HG03571 (cell line): ENCODE measurements around the gene MARK3.

ENCODE experiments used
- ATAC-seq: cut with Tn5 transposase; IDR thresholded peaks from one replicate; pipeline ENCODE4 v1.9.1; 2021; ENCODE audit not compliant: unreplicated experiment

Gene MARK3

DNA sequence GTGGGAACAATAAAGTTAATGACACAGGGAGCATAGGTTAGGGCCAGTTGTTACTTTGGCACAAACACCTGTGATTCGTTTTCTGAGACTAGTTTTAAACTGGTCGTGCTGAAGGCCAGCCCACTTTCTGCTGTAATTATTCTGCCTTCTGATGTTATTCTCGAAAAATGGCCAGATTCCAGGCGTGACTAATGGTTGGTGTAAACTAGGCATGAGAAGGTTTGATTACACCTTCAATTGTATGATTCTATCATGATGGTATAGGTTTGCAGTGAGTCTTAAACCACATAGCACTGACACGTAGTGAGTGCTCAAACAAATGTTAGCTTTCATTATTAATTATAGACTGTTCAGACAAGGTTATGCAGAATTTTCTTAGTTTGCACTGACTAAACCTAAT is 98.4 kb downstream of the MARK3 start:
- no peak for ATAC-seq

DNA sequence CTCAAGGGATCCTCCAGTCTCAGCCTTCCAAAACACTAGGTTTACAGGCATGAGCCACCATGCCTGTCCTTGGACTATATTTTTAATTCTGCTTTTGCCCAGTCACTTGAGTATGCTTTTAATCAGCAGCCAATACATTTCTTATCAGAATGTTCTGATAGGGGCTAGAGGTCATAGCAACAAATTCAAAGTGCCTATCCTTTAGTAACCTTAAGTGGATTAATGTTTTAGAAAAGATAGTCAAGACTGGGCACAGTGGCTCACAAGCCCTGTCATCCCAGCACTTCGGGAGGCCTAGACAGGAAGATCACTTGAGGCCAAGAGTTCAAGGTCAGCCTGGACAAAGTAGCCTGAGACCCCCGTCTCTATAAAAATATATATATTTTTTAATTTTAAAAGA is 100.3 kb downstream of the MARK3 start:
- no peak for ATAC-seq

DNA sequence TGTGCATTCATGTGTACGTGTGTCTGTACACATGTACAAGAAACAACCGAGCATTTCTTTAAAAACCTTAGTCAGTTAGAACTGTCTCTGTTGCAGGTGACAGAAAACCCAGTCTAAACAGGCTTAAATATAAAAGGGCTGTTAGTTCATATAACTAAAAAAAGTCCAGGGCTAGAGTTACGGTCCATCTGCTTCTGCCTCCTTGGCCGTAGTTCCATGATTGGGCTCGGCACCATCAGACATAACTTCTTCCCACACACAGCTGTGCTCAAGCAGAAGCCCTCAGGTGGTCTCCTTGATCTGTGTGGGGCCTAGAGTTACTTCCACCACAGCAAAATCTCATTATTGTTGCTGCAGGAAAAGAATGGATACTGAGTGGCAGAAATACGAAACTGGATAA is 102.9 kb downstream of the MARK3 start:
- ATAC-seq: no peak

DNA sequence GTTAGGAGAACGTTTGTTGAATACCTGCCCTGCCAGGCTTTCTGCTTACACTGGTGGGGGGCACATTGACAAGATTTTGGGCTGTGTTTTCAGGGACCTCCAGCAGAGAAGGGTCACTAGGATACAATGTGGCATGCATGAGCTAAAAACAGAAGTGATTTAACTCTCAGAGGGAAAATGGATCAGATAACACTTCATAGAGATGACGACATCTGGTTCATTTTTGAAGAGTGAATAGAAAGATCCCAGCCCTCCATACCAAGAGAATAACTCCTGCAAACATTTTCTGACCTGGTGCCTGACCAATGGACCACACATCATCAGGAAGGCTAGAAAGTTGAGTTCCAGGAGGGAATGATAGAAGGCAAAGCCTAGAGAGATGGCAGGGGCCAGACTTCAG is 103.7 kb downstream of the MARK3 start:
- no peak for ATAC-seq

DNA sequence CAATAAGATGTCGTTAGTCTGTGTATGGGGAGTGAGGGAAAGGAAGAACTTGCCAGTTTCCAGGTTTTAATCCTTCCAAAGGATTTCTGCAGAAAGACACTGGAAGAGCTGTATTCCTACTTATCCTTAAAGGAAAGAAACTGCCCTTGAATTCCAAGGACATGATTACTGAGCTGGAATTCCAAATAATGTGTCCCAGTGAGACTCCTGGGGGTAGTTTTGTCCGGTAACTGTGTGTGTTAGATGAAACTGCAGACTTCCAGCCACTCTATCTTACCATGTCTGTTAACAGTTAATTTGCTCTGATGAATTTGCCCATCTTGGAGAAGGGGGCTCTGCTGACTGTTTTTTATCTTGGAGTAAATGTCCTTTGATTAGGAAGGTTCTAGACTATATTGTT is 104.4 kb downstream of the MARK3 start:
- ATAC-seq: no peak

DNA sequence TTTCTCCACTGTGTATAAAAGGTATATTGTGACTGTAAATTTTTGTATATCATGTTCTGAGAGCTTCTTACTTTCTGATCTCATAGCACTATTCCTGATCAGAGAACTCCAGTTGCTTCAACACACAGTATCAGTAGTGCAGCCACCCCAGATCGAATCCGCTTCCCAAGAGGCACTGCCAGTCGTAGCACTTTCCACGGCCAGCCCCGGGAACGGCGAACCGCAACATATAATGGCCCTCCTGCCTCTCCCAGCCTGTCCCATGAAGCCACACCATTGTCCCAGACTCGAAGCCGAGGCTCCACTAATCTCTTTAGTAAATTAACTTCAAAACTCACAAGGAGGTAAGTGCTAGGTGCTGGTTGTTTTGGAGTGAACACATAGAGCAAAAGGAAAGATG is 106.5 kb downstream of the MARK3 start:
- ATAC-seq: no peak

DNA sequence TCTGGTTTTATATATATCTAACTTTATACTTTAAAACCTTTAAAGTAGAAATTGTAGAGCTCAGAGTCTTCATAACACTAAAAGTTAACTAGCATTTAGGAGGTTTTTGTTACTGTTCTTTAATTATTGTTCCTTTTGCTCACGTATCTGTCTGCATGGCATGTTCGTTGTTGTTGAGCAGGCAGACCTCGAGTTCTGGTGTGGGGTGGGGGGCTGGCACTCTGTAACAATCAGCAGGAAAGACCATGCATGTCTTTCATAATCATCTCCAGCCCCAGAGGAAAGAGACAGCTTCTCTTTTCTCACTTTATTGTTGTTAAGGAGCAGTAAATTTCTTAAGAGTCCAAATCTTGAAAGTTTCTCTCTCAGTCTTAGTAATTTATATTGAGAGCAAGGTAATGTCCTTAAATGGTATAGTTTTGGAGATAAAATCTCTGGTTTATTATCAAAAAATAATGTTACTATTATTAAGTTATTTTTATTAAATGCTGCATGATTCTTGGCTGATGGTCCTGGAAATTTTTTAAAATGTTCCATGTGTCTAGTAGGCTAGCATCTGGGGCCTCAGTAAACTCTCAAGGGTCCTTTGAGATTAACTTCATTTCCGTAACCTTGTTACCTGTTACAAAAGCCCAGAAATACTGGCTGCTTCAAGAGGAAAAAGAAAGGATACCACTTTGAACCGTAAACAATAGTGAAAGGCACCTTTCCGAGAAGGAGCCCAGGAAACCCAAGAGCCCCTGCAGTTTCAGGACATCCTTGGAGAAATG is 107.1 kb downstream of the MARK3 start:
- ATAC-seq: no peak

DNA sequence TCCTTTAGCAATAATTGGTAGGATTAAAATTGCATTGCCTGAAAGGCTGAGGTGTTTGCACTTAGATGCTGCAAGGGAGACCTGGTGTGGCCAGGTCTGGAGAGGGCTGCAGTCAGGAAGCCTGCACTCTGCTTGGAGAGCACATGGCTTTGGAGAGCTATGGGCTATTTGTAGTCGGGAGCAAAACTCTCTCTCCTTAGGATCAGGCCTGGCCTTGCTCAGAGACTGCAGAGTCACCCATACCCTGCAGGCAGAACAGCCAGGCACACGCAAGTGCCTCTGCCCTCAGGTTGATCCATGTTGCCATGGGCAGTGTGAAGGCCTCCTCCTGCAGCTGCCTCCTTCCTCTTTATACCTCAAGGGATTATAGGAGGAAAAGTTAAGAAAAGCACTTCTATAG is 110.6 kb downstream of the MARK3 start:
- no peak for ATAC-seq

DNA sequence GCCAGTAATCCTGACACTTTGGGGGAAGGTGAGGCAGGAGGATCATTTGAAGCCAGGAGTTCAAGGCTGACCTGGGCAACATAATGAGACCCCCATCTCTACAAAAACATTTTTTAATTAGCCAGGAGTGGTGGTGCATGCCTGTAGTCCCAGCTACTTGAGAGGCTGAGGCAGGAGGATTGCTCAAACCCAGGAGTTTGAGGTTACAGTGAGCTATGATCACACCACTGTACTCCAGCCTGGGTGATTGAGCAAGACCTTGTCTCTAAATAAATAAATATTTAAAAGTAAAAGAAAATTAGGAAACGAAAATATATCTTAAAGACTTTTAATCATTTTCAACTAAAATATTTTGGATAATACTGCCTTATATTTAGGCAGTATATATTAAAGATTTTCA is 111.6 kb downstream of the MARK3 start:
- no peak for ATAC-seq

DNA sequence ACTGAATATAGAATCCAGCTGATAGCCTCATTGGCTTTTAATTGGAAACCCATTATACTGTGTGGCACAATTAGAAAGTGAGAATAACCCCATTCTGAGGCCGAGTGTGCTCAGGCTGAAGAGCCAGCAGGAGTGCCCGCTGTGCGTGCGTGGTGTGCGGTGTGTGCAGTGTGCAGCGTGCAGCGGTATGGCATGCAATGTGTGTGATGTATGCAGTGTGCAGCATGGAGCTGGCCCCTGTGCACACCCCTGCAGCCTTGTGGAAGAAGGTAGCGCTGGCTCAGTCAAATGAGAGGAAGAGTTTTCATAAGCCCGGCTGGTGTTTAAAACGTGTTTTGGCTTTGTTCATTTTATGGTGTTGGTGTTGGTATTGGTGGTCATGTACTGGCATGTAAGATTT is 114.5 kb downstream of the MARK3 start:
- ATAC-seq: no peak

DNA sequence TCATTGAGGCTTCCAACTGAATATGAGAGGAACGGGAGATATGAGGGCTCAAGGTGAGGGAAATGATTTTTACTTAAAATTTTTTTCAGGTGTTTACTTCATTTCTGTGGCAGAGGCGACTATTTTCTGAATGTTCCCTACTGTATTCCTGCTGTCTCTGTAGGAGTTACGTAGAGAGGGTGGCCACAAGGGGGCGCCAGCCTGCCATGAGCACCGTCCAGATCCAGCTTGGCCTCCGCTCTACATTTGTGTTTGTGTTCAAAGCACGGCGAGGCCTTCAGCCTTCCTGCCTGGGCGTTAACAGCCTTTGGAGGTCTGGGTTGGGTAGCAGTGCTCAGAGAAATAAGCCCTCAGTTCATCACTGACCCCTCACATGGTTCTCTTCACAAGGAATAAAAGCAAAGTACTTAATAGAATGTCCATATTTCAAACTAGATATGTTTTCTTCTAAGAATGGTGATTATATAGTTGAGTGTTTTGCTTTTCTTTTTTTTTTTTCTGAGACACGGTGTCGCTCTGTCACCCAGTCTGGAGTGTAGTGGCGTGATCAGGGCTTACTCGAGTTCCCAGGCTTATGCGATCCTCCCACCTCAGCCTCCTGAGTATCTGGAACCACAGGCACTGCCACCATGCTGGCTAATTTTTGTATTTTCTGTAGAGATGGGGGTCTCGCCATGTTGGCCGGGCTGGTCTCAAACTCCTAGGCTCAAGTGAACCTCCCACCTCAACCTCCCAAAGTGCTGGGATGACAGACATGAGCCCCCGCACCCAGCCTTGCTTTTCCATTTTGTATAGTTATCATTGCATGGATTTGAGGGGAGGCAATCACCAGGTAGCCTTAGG is 115.2 kb downstream of the MARK3 start:
- ATAC-seq: no peak

DNA sequence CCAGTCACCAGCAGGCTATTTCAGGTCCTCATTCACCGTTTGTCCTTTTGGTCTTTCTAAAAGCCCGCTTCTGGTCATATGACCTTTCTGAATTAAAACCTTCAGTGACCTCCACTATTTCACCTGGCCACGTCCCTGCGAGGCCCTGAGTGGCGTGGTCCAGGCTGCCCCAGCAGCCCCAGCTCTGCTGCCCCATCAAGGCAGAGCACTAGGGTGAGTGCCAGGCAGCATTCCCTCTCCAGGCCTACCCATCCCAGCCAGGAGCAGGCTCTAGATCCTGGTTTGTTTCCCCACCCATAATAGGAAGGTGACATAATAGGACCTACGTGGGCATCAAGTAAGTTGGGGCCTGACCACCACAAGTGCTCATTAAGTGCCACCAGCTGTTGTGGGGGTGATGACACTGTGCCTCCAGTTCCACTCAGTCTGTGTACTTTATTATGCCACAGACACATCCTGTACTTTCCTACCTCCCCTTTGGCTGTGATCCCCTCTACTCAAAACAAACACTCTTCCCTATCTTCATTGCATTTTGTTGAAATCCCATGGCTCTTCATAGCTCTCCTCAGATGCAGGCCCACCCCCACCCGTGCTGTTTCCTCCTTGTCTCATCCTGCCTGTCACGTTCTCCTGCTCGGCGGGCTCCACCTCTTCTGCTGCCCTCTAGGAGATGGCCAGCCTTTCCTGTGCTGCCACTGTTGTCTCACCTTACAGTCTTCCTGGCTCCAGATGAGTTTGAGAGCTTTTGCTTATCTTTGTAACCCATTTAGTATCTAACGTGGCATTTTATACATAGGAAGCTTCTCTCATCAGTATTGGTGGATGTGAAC is 116.0 kb downstream of the MARK3 start:
- no peak for ATAC-seq

DNA sequence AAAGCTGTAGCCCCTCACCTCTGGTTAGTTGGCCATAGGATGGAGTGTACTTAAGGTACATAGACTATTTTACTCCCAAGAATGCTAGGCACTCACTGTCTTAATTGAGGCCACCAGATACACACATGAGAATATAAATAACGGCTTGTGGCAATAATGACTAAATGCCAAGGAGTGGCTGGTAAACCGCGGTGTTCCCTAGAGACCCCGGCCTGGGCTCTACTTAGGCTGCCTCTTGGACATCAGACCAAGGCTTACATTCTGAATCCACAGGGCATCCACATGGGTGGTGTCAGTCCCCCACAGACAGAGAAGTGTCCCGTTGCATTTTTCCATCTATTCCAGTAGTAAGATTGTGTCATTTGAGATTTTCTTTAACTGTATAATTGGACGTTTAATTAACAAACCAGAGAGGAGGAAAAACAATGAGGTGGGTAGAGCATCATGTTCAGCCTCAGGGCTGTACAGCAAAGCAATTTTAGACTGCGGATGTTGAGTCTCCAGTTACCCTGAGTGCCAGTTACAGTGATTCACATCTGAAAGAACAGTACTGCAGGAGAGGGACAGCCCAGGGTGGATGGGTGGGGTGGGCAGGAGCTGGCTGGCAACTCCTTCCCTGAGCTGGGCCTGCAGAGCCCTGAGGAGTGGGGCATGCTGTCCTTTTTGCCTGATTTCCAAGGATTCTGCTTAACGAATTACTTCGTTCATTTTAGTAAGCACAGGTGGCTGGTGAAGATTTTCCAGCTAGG is 116.9 kb downstream of the MARK3 start:
- no peak for ATAC-seq

DNA sequence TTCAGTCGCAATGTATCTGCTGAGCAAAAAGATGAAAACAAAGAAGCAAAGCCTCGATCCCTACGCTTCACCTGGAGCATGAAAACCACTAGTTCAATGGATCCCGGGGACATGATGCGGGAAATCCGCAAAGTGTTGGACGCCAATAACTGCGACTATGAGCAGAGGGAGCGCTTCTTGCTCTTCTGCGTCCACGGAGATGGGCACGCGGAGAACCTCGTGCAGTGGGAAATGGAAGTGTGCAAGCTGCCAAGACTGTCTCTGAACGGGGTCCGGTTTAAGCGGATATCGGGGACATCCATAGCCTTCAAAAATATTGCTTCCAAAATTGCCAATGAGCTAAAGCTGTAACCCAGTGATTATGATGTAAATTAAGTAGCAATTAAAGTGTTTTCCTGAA is 117.7 kb downstream of the MARK3 start:
- ATAC-seq: no peak

DNA sequence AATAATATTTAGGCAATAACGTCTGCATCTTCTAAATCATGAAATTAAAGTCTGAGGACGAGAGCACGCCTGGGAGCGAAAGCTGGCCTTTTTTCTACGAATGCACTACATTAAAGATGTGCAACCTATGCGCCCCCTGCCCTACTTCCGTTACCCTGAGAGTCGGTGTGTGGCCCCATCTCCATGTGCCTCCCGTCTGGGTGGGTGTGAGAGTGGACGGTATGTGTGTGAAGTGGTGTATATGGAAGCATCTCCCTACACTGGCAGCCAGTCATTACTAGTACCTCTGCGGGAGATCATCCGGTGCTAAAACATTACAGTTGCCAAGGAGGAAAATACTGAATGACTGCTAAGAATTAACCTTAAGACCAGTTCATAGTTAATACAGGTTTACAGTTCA is 118.1 kb downstream of the MARK3 start:
- ATAC-seq: no peak

DNA sequence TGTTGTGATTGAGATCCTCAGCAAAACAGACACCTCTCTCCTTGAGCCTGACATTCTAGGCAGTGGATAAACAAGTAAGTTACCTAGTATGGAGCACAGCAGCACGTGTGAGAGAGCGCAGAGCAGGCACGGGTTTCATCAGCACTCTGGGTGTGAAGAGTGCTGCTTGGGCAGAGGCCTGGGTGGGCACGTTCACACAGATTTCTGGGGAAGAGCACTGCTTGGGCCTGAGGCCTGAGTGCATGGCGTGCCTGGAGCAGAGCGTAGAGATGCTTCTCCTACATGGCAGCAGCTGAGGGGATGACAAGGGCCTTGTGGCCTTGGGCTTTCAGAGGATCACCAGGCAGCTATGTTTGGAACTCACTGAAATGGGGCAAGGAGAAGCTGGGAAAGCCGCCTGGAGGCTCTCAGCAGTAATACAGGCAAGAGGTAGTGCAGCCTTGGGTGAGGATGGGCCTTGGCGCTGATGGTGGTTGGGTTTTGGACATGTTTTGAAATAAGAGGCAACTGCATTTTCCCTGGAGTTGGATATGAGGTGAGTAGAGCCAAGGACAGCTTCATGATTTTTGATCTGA is 119.9 kb downstream of the MARK3 start:
- no peak for ATAC-seq

DNA sequence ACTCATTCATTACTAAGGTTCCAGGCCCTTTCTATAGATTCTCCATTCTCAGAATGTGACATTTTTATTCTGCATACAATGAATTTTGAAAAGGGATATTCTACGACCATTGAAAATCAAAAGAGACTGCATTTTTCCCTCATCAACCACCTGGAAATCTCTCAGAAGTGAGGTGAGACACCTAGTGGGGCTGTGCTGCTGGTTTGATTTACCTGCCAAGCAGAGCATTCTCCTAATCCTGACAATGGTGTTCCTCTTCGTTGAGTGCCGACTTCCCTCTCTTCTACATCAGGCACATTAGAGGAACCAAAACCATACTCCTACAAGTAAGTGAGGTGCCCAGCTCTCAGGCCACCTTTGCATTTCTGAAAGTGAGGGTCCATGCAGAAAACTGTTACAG is 122.5 kb downstream of the MARK3 start:
- ATAC-seq: no peak

DNA sequence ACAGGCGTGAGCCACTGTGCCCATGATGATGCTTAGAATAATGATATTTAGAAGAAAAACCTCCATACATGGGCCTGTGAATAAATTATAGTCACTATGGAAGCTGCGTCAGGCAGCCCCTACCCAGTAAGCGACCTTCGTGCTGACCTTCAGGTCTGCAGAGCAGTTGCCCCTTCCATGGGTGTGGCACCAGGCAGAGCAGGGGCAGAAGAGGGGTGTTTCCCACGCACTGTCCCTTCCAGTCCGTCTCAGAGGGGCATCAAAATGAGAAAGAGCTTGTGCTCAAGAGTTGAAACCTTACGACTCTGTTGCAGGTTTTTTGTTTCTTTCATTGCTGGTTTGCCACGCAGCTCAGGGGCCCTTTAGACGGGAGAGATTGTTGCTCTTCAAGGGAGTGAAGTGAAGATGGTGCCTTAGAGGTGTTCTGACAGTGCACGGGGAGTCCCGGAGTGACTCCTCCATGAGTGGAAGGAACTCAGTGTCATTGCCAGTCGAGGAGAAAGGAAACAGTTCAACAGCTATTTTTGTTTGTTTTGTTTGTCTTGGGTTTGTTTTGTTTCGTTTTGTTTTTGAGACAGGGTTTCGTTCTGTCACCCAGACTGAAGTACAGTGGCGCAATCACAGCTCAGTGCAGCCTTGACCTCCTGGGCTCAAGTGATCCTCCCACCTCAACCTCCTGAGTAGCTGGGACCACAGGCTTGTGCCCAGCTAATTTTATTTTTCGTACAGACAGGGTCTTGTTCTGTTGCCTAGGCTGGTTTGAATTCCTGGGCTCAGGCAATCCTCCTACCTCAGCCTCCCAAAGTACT is 123.5 kb downstream of the MARK3 start:
- ATAC-seq: no peak

DNA sequence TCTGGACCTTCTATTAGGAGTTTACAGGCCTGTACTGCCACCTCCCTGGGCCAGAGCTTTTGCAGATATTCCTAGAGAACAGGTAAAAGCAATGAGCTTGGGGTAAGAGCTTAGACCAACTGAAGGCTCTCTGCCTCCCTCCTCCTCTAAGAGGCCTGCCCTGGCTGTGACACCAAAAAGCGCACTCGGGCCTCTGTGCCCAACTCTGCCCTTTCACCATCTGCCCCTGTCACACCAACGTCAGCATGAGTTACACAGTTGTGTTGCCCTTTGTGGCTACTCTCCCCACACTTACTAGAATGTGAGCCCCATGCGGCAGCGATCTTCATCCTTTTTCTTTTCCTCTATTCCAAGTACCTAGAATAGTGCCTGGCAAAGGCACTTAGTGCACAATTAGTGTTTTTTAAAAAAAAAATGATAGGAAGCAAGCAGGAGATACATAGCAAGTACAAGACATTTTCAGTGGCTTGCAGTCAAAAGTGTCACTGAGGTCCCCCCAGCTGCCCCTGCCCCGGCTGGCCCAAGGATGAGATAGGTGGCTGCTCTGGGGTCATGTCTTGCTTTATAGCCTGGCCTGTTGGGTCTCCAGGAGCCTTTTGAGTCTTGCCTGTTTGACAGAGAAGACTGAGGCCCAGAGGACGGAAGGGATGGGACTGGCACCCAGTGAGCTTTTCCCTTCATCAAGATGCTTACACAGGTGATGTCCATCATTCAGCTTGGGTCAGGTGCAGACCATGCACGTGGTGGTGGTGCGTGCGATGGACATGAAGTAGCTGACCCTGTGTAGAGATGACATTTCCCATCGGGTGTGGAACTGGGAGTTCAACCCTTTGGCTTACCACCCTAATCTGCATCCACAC is 124.9 kb downstream of the MARK3 start:
- no peak for ATAC-seq
